K562 (cell line): ENCODE data around the gene SLC16A5. TPM values are rescaled to one million over a fixed set of nuclear protein-coding genes. Genes with fewer than 3 reads are reported as not detected.

Experiments used
- ATAC-seq: fragments of 200-7000 bp; cut with Tn5 transposase; 3 replicates; pipeline ENCODE4 v1.9.1; 2020; ENCODE audit warnings: moderate library complexity
- BruUV-seq: library from RNA; stranded (reverse); fragments of 400-500 nt; replicated peaks from 2 replicates; lab custom pipeline; 2021; lab: Mats Ljungman, UMichigan
- CTCF ChIA-PET: fragments of 300-600 bp; formaldehyde crosslinking; extraction: SDS; loops from one replicate; lab custom pipeline; 2021; ENCODE audit warnings: low intra/inter-chr PET ratio; lab: Yijun Ruan, JAX
- POLR2A ChIA-PET: fragments of 300-600, 350-650 bp; sonication (Branson Sonifier 250); formaldehyde crosslinking; extraction: SDS; loops from one replicate; lab custom pipeline; 2021; ENCODE audit warnings: antibody characterized with exemption, inconsistent platforms; lab: Yijun Ruan, JAX
- DNase-seq, 4 experiments: peaks; one replicate each; pipeline versions ENCODE4 v3.0.0 to v3.0.0-alpha.2; 2011 to 2018; ENCODE audit warnings: low spot score in 3 of 4, mixed read lengths in 3 of 4; ENCODE audit errors: extremely low read depth in 1 of 4
- FAIRE-seq: peaks from 2 replicates; lab custom pipeline; 2011; peaks lifted over from hg19 to GRCh38; lab: Jason Lieb, UNC
- H2AFZ ChIP-seq: 2 replicates; pipeline ENCODE4 v1.6.0; 2011; ENCODE audit warnings: low read depth, low read length, control low read depth, inconsistent platforms
- H3K27ac ChIP-seq: fragments of 200-600 bp; 3 replicates; pipeline ENCODE4 v1.8.0; 2011; ENCODE audit warnings: low read depth, mild to moderate bottlenecking, control low read depth, inconsistent platforms, low read length, moderate library complexity, mixed read lengths; ENCODE audit errors: extremely low read depth
- H3K27me3 ChIP-seq, 2 experiments: fragments of 300-600 bp in 1 of 2; 2 replicates in 1 of 2; 3 replicates in 1 of 2; pipeline versions ENCODE4 v1.6.0 to v1.8.0; 2011; ENCODE audit warnings: inconsistent platforms in 2 of 2, low read length in 2 of 2, mild to moderate bottlenecking in 1 of 2, mixed read lengths in 1 of 2, moderate library complexity in 1 of 2; ENCODE audit not compliant: control insufficient read depth in 2 of 2, insufficient read depth in 2 of 2
- H3K36me3 ChIP-seq: fragments of 300-600 bp; 3 replicates; pipeline ENCODE4 v1.8.0; 2011; ENCODE audit warnings: mild to moderate bottlenecking, low read length, inconsistent platforms; ENCODE audit not compliant: control insufficient read depth, insufficient read depth
- H3K4me1 ChIP-seq, 2 experiments: fragments of 200-600 bp in 1 of 2; replicated peaks in 1 of 2; 2 replicates in 1 of 2; 3 replicates in 1 of 2; pipeline versions ENCODE4 v1.5.1 to v1.8.0; 2011; ENCODE audit warnings: inconsistent platforms in 2 of 2, low read length in 2 of 2, mild to moderate bottlenecking in 1 of 2, mixed read lengths in 1 of 2, moderate library complexity in 1 of 2; ENCODE audit not compliant: control insufficient read depth in 2 of 2, insufficient read depth in 2 of 2
- H3K4me2 ChIP-seq: 2 replicates; pipeline ENCODE4 v1.6.1; 2011; ENCODE audit warnings: low read length, control low read depth, inconsistent platforms, mixed read lengths; ENCODE audit not compliant: insufficient read depth
- H3K4me3 ChIP-seq: fragments of 200-600 bp; sonication (generic), shearing (Covaris generic); 2 replicates; pipeline ENCODE4 v1.5.1; 2016; ENCODE audit warnings: control low read depth, inconsistent platforms
- H3K79me2 ChIP-seq: fragments of 200-600 bp; 3 replicates; pipeline ENCODE4 v1.8.0; 2011; ENCODE audit warnings: low read length, inconsistent platforms; ENCODE audit not compliant: control insufficient read depth, insufficient read depth
- H3K9ac ChIP-seq, 2 experiments: 2 replicates each; pipeline versions ENCODE4 v1.6.0 to v1.6.1; 2011; ENCODE audit warnings: low read depth in 2 of 2, low read length in 2 of 2, control low read depth in 1 of 2, inconsistent platforms in 1 of 2, mild to moderate bottlenecking in 1 of 2, mixed read lengths in 1 of 2; ENCODE audit not compliant: insufficient read depth in 1 of 2
- H3K9me1 ChIP-seq: one replicate; pipeline ENCODE4 v1.6.0; 2011; ENCODE audit warnings: inconsistent platforms, mild to moderate bottlenecking, low read length, moderate library complexity; ENCODE audit not compliant: control insufficient read depth, insufficient read depth
- H3K9me3 ChIP-seq: replicated peaks from 2 replicates; pipeline ENCODE4 v1.5.1; 2011; ENCODE audit warnings: low read depth, low read length, inconsistent platforms; ENCODE audit not compliant: control insufficient read depth, insufficient read depth
- H4K20me1 ChIP-seq: replicated peaks from 2 replicates; pipeline ENCODE4 v1.6.1; 2011; ENCODE audit warnings: low read length, inconsistent platforms, mixed read lengths; ENCODE audit not compliant: control insufficient read depth, insufficient read depth
- CAMTA2 ChIP-seq: fragments of 250-450 bp; sonication (Bioruptor Pico); conservative IDR thresholded peaks from 2 replicates; pipeline ENCODE4 v1.5.1; 2022
- GABPA ChIP-seq: fragments of 200-800 bp; sonication (Bioruptor generic); conservative IDR thresholded peaks from 2 replicates; pipeline ENCODE4 v1.6.1; 2016; ENCODE audit warnings: low read depth, missing genetic modification characterization, missing compliant biosample characterization
- HDAC1 ChIP-seq, 2 experiments: fragments of 450-650 bp; IDR thresholded peaks; 2 replicates each; pipeline ENCODE4 v1.6.1; 2016 to 2017; ENCODE audit warnings: inconsistent platforms in 1 of 2, mild to moderate bottlenecking in 1 of 2, moderate library complexity in 1 of 2
- HDGF ChIP-seq: fragments of 450-650 bp; IDR thresholded peaks from 2 replicates; pipeline ENCODE4 v1.6.1; 2016
- ID3 ChIP-seq, 2 experiments: fragments of 250-450 bp in 1 of 2; fragments of 450-650 bp in 1 of 2; sonication (Bioruptor Pico) in 1 of 2; IDR thresholded peaks; 2 replicates each; pipeline versions ENCODE4 v1.6.1 to v1.8.0; 2016 to 2021; ENCODE audit warnings: mild to moderate bottlenecking in 2 of 2, moderate library complexity in 2 of 2, missing compliant biosample characterization in 1 of 2, missing genetic modification characterization in 1 of 2
- NRF1 ChIP-seq, 2 experiments: fragments of 450-650 bp; IDR thresholded peaks in 1 of 2; conservative IDR thresholded peaks in 1 of 2; 2 replicates each; pipeline ENCODE4 v1.6.1; 2014; ENCODE audit warnings: mild to moderate bottlenecking in 2 of 2
- POLR2A ChIP-seq: fragments of 450-650 bp; conservative IDR thresholded peaks from 2 replicates; pipeline ENCODE4 v1.6.1; 2016
- POLR2G ChIP-seq: fragments of 200-400 bp; formaldehyde crosslinking; IDR thresholded peaks from 2 replicates; pipeline ENCODE4 v1.6.1; 2017; ENCODE audit warnings: low read depth, mild to moderate bottlenecking, antibody characterized with exemption, low read length, moderate library complexity
- RBFOX2 ChIP-seq: fragments of 200-400 bp; formaldehyde crosslinking; IDR thresholded peaks from 2 replicates; pipeline ENCODE4 v1.6.1; 2017; ENCODE audit warnings: low read depth, mild to moderate bottlenecking, low read length, moderate library complexity
- RBM22 ChIP-seq: fragments of 200-400 bp; formaldehyde crosslinking; IDR thresholded peaks from 2 replicates; pipeline ENCODE4 v1.6.1; 2018; ENCODE audit warnings: low read length, low read depth; ENCODE audit not compliant: poor library complexity, severe bottlenecking
- SP1 ChIP-seq: sonication (generic); formaldehyde crosslinking; IDR thresholded peaks from 2 replicates; pipeline ENCODE4 v1.8.1; 2022; ENCODE audit warnings: mild to moderate bottlenecking, missing genetic modification reagents
- SUPT5H ChIP-seq: fragments of 450-650 bp; IDR thresholded peaks from 2 replicates; pipeline ENCODE4 v1.6.1; 2016
- TFAP4 ChIP-seq: sonication (generic); formaldehyde crosslinking; IDR thresholded peaks from 2 replicates; pipeline ENCODE4 v1.8.0; 2022; ENCODE audit warnings: missing genetic modification reagents, mild to moderate bottlenecking, moderate library complexity, borderline replicate concordance
- XRCC5 ChIP-seq: fragments of 200-400 bp; formaldehyde crosslinking; IDR thresholded peaks from 2 replicates; pipeline ENCODE4 v1.6.1; 2017; ENCODE audit warnings: low read depth, mild to moderate bottlenecking, low read length
- ZBTB33 ChIP-seq: sonication (generic); formaldehyde crosslinking; IDR thresholded peaks from 2 replicates; pipeline ENCODE4 v1.8.1; 2023; ENCODE audit warnings: mild to moderate bottlenecking, missing genetic modification reagents
- ZNF23 ChIP-seq: fragments of 250-450 bp; sonication (Bioruptor Pico); IDR thresholded peaks from 2 replicates; pipeline ENCODE4 v1.4.0; 2020; ENCODE audit warnings: mild to moderate bottlenecking
- ZNF408 ChIP-seq: fragments of 250-450 bp; sonication (Bioruptor Pico); IDR thresholded peaks from 2 replicates; pipeline ENCODE4 v1.4.0; 2020; ENCODE audit warnings: low read depth, mild to moderate bottlenecking, moderate library complexity
- WGBS: fragments of 100-300 bp; shearing (Covaris generic); methylation state at CpG from one replicate; pipeline ENCODE4 v1.1.6; 2016; ENCODE audit warnings: low coverage, mixed read lengths; ENCODE audit not compliant: insufficient coverage; ENCODE audit errors: missing lambda C conversion rate; 5-methylcytosine and 5-hydroxymethylcytosine counted together
- in situ Hi-C: fragments of 300-500 bp; cut with MboI; formaldehyde crosslinking; loops from 4 replicates; pipeline ENCODE4 v1.15.0; 2018; ENCODE audit warnings: inconsistent platforms, mixed read lengths
- intact Hi-C: fragments of 100-400 bp; cut with micrococcal nuclease; formaldehyde crosslinking; loops from 2 replicates; pipeline ENCODE4 v1.14.2; 2022
- polyA plus RNA-seq, 8 experiments: library from polyadenylated mRNA; depleted of rRNA in 4 of 8; stranded (reverse) in 5 of 8; unstranded in 3 of 8; fragments of >200 nt; fragmentation: Nextera tagmentation in 2 of 8; fragmentation: Illumina TruSeq in 1 of 8; extraction: Ambion mirVana in 2 of 8; extraction: Trizol in 1 of 8; gene quantifications; 2 replicates each; pipeline versions ENCODE4 v1.2.1 to v1.2.3, GENCODE V29; 2011 to 2014; ENCODE audit warnings: inconsistent platforms in 1 of 8, missing spikeins in 1 of 8
- total RNA-seq, 7 experiments: library from RNA; depleted of rRNA in 6 of 7; stranded (reverse); fragments of >200 nt in 6 of 7; fragmentation: Illumina TruSeq in 2 of 7; extraction: Trizol in 2 of 7; gene quantifications; 2 replicates each; pipeline versions ENCODE4 v1.2.1 to v1.2.3, GENCODE V29; 2011 to 2021; ENCODE audit warnings: low replicate concordance in 1 of 7

Gene SLC16A5
- total and polyA plus RNA-seq, 9 of the 15 experiments (the other 6 are each of a cell fraction or from before 2014, with no cell fraction given): 0.06 to 2.6 (median 0.91) TPM

DNA sequence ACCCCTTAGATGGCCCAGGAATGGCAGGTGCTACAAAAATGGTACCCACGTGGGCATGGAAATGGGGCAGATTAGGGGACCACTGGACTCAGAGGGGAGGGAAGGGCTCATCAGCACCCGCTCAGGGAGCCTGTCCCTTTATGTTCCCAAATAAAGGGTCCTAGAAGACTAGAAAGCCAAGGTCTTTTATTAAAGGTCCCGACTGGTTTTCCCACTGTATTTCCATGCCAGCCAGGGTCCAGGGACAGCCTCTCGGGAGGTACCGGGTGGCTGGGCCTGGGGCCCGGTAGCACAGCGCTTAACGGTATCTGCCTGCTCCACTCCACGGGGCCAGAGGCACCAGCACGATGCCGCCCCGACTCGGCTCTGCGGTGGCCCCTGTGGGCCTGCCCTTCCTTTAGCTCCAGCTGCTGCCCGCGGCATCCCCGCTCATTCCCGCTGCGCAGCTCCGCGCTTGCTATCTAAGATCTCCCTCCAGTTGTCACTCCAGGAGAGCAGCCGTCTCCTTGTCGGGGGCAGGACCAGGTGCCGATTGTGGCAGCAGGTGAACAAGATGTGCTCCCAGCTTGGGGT lies 42.4 kb downstream of the SLC16A5 start:
- Histone ChIP-seq H3K9ac (peak overlapping the region; percentile 88 to 99; a peak in 3 of 4 replicates), H4K20me1 (peaks cover 6% of the 10 kb centered on the region; the same call in 1 of the 2 replicates), H3K9me3 (no peaks in the 10 kb centered on the region), H3K27me3 (no peaks in the 10 kb centered on the region), H2AFZ (no peak overlapping the region), H3K4me2 (peak overlapping the region; percentile 80), H3K4me3 (peak overlapping the region; percentile 90), H3K36me3 (peaks cover 28% of the 10 kb centered on the region; the same call in 2 of the 3 replicates), H3K27ac (peak overlapping the region; percentile 90; the same call in 1 of the 3 replicates), H3K9me1 (no peaks in the 10 kb centered on the region), H3K4me1 (peaks cover 18 to 40% of the 10 kb centered on the region in 2 experiments), H3K79me2 (peaks cover 34% of the 10 kb centered on the region)
- intact Hi-C loops (loop anchor here (2.0 to 5.0 kb wide), 2 partner anchors 52 to 69 kb away; partner anchors contain the start of gene SUMO2), in situ Hi-C loops (no loop called here)
- ATAC-seq (no peak), FAIRE-seq (no peak), DNase-seq (peak in 2 of 4 experiments; percentile 31 to 45)
- ChIA-PET POLR2A (interaction anchor here (0.6 to 5.6 kb wide), 7 partner anchors 9 to 132 kb away, joined by 3 to 51 read pairs (median 3); partner anchors contain the start of genes GGA3, MRPS7 and NUP85), CTCF (interaction anchor here (1.0 to 1.6 kb wide), 6 partner anchors 15 to 168 kb away, joined by 3 to 7 read pairs (median 4); partner anchors contain the start of gene KCTD2)
- WGBS: 34% methylated on average over 23 of the region's 24 CpGs
- TF ChIP-seq POLR2G (peak; percentile 70; the same call in 1 of the 2 replicates), RBM22 (peak; percentile 54), ZBTB33 (peak; percentile 95), TFAP4 (CRISPR knock-in tag) (peak; percentile 45; the same call in 1 of the 2 replicates), ZNF23 (CRISPR knock-in tag) (no peak), SUPT5H (0 out of 2 replicates have a peak, but pooled peaks have one; percentile 5), ID3 (CRISPR knock-in tag; IDR thresholded peaks at IDR 0.05) (no peak), ID3 (tag; IDR thresholded peaks at IDR 0.05) (0 out of 2 replicates have a peak, but pooled peaks have one; percentile 18), GABPA (tag) (no peak), POLR2A (0 out of 2 replicates have a peak, but pooled peaks have one; percentile 28), CAMTA2 (CRISPR knock-in tag) (0 out of 2 replicates have a peak, but pooled peaks have one; percentile 52), NRF1 (conservative IDR thresholded peaks at IDR 0.05 in 1 of 2, IDR thresholded peaks at IDR 0.05 in 1 of 2) (peak; percentile 41 to 59), RBFOX2 (peak; percentile 61), XRCC5 (0 out of 2 replicates have a peak, but pooled peaks have one; percentile 11), SP1 (CRISPR knock-in tag) (no peak), HDGF (0 out of 2 replicates have a peak, but pooled peaks have one; percentile 22), HDAC1 (IDR thresholded peaks at IDR 0.05) (peak in 1 of 2 experiments; percentile 4; a peak in 1 of 4 replicates), ZNF408 (CRISPR knock-in tag) (no peak)
- BruUV-seq: TSS peak; percentile 61
